ENCODE data around the gene B4GALT5. TPM values are rescaled to one million over a fixed set of nuclear protein-coding genes. Genes with fewer than 3 reads are reported as not detected.

The B4GALT5 gene
- total RNA-seq, 1 experiment from 2014 or later: 77.0 TPM

DNA sequence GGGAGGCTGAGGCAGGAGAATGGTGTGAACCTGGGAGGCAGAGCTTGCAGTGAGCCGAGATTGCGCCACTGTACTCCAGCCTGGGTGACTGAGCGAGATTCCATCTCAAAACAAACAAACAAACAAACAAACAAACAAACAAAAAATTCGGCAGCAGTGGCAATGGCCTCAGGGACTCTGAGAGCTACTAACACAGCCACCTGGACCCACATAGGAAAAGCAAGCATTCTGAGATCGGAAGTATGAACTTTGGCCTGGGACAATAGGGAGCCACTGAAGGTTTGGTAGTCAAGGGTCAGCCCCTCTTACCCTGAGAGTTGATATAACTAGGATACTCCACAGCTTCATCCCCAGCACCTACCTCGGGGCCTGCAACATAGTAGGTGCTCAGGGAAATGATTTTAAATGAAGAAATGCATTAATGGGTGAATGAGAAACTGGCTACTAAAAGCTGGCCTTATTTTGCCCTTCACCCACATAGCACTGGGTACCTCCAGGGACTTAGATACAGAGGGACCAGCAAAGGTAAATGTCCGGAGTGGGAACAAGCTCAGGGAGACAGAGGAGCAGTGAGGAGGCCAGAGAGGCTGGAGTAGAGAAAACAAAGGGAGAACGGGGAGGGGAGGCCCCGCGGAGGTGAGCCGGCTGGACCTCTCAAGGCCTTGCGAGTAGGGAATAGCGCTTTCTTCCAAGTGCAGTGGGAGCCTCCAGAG lies 99.2 kb downstream of the B4GALT5 start:
- Histone ChIP-seq H3K79me1 (ENCODE audit: insufficient read depth, low read depth, low read length, poor library complexity, severe bottlenecking) (no peaks in the 10 kb centered on the region), H2BK120ac (ENCODE audit: low read depth, low read length, poor library complexity, severe bottlenecking) (no peak overlapping the region), H2AK5ac (ENCODE audit: insufficient read length, low read length) (no peak overlapping the region), H2BK12ac (ENCODE audit: insufficient read length, low read depth, low read length) (no peak overlapping the region), H3K4me2 (ENCODE audit: insufficient read depth, insufficient read length, low read length) (no peak overlapping the region), H4K5ac (ENCODE audit: insufficient read length, low read depth, low read length) (no peak overlapping the region), H3K27me3 (ENCODE audit: insufficient read depth, low read length) (no peaks in the 10 kb centered on the region), H3K14ac (ENCODE audit: insufficient read depth, low read length) (no peak overlapping the region), H4K8ac (replicated peaks; ENCODE audit: insufficient read length, low read depth, low read length) (no peak overlapping the region), H3K27ac (ENCODE audit: insufficient read length, low read depth, low read length) (no peak overlapping the region), H3T11ph (ENCODE audit: low read length) (no peak overlapping the region), H3K18ac (ENCODE audit: insufficient read length, low read depth, low read length) (no peak overlapping the region), H2BK5ac (ENCODE audit: insufficient read length, low read length) (no peak overlapping the region), H2BK15ac (ENCODE audit: low read depth, low read length) (no peak overlapping the region), H3K9ac (ENCODE audit: extremely low read depth, insufficient read length, low read length) (no peak overlapping the region), H2AFZ (ENCODE audit: low read length) (no peak overlapping the region), H3K79me2 (ENCODE audit: insufficient read depth, low read length) (no peaks in the 10 kb centered on the region), H2BK20ac (ENCODE audit: low read depth, low read length, poor library complexity, severe bottlenecking) (no peak overlapping the region), H4K20me1 (ENCODE audit: control insufficient read depth, insufficient read depth, insufficient read length) (no peaks in the 10 kb centered on the region), H3K4ac (ENCODE audit: low read depth, low read length) (no peak overlapping the region), H3K56ac (ENCODE audit: insufficient read length, low read depth, low read length) (no peak overlapping the region), H3K23me2 (ENCODE audit: insufficient read length, low read depth, low read length, poor library complexity, severe bottlenecking) (peaks cover 4% of the 10 kb centered on the region), H4K91ac (ENCODE audit: insufficient read length, low read depth, low read length) (no peak overlapping the region), H3K4me1 (ENCODE audit: insufficient read depth, low read length) (no peaks in the 10 kb centered on the region), H3K23ac (ENCODE audit: insufficient read length, low read depth, low read length) (no peak overlapping the region), H3K9me3 (ENCODE audit: control insufficient read depth, low read depth, low read length) (no peaks in the 10 kb centered on the region)
- Mint-ChIP-seq H3K27me3 (ENCODE audit: low read depth) (peaks cover 5% of the 10 kb centered on the region), H3K9me3 (no peaks in the 10 kb centered on the region; a peak in 1 of 5 replicates), H3K4me3 (no peak overlapping the region), H3K4me1 (peaks cover 5 to 6% of the 10 kb centered on the region in 2 experiments), H3K36me3 (ENCODE audit: insufficient read depth in 1 of 3, low read depth in 3 of 3) (no peaks in the 10 kb centered on the region), H3K27ac (peak overlapping the region in 1 of 3 experiments; percentile 54; a peak in 1 of 7 replicates)
- WGBS (ENCODE audit: extremely low coverage, insufficient read length, low lambda C conversion rate): no CpG with 5 or more reads among the region's 13 CpGs
- DNase-seq: no peak
- TF ChIP-seq, protein P1, sequence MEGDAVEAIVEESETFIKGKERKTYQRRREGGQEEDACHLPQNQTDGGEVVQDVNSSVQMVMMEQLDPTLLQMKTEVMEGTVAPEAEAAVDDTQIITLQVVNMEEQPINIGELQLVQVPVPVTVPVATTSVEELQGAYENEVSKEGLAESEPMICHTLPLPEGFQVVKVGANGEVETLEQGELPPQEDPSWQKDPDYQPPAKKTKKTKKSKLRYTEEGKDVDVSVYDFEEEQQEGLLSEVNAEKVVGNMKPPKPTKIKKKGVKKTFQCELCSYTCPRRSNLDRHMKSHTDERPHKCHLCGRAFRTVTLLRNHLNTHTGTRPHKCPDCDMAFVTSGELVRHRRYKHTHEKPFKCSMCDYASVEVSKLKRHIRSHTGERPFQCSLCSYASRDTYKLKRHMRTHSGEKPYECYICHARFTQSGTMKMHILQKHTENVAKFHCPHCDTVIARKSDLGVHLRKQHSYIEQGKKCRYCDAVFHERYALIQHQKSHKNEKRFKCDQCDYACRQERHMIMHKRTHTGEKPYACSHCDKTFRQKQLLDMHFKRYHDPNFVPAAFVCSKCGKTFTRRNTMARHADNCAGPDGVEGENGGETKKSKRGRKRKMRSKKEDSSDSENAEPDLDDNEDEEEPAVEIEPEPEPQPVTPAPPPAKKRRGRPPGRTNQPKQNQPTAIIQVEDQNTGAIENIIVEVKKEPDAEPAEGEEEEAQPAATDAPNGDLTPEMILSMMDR (conservative IDR thresholded peaks at IDR 0.05): no peak
